ENCODE measurements around the gene SENP2.
"Not testable (repeated sequence)": the region's sequence is repeated elsewhere in the genome, so short reads cannot be mapped to it uniquely, and the experiment has no call there.

SENP2 gene

DNA sequence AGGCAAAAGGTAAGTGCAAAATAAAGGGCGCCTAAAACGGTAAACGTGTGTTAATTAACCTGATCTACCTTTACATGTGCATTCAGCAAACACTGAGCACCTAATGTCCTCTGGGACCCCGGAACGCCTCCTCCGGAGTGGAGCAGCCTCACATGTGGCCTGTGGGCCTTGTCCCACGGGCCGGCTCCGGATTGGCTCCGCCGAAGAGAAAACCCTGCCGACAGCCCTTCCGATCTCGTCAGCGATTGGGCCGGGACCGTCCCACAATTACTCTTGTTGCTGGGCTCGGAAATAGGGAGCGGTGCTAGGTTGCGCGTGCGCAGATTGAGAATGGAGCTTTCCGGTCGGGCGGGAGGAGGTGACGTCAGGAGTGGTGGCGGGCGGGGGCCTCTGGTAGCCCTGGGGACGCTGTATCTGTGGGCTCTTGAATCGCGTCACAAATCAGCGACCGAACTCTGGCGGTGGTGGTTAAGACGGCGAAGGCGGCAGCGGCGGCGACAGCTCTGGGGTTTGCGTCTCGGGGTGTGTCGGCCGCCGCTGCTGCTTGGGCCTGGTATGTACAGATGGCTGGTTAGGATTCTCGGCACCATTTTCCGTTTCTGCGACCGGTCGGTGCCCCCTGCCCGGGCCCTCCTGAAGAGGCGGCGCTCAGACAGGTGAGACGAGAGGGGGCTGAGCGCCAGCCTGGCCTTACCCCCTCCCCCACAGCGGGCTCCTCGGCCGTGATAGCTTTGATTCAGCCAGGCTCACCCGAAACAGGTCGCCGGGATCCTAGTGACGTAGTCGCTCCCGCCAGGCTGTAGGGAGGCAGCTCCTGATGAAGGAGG is at the start of gene SENP2:
TSS of gene SENP2 (plus strand) at position 437 of the 827 bp plus-strand sequence. CDS start at position 556, 119 bp downstream.
- peak; percentile 99 for DNase-seq

DNA sequence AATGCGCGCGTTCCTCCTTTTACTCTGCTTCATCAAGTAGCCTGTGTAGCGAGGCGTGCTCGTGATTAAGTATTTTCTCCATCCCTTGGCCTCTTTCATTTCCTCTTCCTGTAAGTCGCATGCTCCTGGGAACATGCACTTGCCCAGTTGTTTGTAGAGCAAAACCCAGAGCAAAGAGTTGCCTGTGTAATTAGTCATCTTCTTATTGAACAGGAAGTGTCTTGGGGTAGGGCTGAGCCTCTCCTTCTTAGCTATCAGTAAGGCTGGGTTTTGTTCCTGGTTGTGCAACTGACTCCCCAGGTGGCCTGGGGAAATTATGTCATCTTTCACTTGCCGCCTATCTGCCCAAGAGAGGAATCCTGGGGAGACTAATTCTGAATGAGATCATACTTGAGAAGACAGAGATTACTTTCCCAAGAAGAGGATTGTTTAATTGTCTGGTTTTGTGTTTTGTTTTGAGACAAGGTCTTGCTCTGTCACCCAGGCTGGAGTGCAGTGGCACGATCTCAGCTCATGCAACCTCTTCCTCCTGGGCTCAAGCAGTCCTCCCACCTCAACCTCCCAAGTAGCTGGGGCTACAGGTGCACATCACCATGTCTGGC is 48.6 kb upstream of the SENP2 start:
- peak; percentile 11 for DNase-seq

DNA sequence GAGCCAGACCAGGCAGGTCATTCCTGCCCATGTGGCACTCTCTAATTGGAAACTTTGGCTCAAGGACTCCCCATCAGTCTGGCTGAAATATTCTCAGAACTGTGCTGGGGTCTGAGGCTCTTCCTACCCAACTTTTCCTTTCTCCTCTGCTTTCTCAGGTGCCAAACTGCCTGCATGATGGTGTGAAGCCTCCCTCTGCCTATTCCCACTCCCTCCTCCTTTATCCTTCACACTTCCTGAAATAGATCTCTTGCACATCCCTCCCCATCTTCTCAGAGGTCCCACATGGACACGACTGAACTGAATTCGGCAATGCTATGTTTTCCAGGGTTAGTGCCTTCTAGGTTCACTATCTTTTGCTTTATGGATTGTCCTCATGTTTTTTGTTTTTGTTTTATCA is 46.2 kb upstream of the SENP2 start:
- no peak for DNase-seq

DNA sequence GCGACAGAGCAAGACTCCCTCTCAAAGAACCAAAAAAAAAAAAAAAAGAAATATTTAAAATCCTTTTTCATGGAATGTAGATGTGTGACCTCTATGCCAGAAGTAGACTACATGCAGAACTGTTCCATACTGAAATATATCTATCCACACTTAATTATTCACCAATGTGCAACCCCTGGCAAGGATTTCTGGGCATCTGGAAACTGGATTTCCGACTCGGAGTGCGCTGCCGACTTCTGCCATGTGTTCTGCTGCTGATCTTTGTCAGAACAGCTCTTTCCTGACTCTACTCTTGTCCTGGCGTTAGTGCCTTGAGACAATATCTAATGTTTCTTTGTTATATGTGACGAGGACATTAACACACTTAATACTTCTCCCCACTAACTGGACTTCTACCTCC is 45.4 kb upstream of the SENP2 start:
- no peak for DNase-seq

DNA sequence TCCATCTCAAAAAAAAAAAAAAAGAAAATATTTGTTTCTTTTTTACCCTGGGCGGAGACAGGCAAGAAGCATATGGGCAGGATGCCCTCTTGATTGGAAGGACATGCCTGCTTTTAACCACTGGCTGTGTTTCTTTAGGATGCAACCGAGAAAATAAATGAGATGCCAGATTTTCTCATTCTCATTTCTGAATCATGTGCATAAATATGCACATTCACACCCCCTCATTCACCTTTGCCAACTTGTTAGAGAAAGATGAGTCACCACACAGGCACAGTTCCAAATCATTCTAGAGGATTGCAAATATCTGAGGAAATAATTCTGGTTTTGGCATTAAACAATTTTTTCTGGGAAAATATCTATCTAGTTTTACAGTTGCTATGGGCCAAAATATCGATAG is 37.0 kb upstream of the SENP2 start:
- no peak for DNase-seq

DNA sequence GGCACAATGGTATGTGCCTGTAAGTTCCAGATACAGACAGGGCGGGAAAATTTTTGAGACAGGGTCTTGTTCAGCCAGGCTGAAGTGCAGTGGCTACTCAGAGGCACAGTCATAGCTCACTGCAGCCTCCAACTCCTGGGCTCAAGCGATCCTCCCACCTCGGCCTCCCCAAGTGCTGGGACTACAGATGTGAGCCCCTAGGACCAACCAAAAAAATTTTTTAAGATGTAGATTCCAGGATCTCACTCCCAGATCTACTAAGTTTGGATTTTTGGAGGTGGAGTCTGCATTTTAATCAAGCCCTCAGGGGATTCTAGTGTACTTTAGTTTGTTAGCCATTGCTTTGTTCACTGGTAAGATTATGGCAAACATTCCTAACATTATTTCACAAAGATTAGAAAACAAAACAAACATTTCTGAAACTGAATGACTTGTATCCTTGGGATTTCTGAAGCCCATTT is 36.4 kb upstream of the SENP2 start:
- DNase-seq = no peak

- no peak for DNase-seq
Measured at GRCh38 chr3:185552358-185552877, 33.7 kb upstream of the SENP2 start, which contains the start of gene LIPH. TSS of gene LIPH (minus strand) at chr3:185552588. CDS start at chr3:185552471, 117 bp downstream.

GRCh38 chr3:185555101-185555501 is 31.0 kb upstream of the SENP2 start:
- DNase-seq = no peak

- no peak for DNase-seq
Measured at GRCh38 chr3:185555860-185556347, 30.2 kb upstream of the SENP2 start.

DNA sequence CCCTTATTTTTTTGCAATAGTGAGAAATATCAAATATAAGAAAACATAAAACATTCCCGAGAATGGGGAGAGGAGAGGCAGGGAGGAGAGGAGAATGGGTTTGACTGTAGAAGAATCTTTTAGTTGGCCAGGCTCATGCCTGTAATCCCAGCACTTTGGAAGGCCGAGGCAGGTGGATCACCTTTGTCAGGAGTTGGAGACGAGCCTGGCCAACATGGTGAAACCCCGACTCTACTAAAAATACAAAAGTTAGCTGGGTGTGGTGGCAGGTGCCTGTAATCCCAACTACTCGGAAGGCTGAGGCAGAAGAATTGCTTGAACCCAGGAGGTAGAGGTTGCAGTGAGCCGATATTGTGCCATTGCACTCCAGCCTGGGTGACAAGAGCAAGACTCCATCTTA is 29.5 kb upstream of the SENP2 start:
- not testable (repeated sequence) for DNase-seq

GRCh38 chr3:185558395-185558794 is 27.7 kb upstream of the SENP2 start:
- DNase-seq = no peak

DNA sequence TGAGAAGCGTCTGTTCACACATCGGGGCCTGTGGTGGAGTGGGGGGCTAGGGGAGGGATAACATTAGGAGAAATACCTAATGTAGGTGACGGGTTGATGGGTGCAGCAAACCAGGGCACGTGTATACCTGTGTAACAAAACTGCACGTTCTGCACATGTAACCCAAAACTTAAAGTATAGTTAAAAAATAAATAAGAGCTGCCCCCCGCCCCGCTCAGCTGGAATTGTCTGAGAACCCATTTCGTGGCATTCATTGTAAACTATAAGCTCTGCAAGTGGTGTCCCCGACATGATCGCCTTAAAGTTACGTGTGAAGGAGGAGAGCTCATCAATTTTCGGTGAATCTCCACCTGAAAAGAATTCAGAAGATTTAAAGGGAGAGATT is 26.4 kb upstream of the SENP2 start:
- no peak for DNase-seq

DNA sequence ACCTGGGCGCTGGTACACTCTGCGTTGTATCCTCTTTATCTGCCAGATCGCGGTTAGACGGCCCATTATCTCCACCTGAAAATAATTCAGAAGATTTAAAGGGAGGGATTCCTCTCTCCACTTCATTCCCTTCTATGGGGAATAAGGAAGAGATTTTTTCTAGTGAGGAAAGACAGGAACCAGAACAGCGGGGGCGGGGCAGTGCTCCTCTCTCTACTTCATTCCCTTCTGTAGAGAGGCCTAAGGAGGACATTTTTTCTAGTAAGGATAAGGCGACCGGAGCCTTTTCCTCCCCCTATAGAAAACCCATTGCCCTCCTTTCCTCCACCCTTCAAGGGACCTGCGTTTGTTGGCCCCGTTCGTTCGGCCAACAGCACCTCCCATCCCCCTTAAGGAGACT is 25.4 kb upstream of the SENP2 start:
- DNase-seq = no peak

DNA sequence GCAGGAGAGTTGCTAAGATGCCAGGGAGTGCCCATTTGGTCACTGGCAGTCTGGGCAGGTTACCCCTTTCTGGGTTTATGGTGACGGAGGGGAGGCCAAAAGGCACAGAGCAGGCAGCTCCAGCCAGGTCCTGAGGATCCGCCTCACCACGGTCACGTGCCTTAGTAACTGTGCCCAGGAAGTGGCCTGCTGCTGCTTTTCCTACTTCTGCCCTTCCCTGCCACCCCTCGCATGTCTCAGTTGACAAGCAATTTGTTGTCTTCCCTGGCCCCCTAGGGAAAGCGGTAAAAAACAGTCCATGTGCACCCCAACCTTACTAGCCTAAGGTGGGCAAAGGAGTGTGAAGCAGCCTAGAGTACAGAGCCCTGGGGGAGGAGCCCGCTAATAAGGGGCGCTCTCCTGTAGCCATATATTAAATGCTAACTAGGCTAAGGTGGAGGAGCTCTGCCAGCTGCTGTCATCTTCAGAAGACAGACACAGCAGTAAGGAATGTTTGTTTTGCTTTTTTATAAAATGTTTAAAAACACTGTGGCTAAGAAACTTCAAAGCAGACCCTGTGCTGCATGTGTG is 24.6 kb upstream of the SENP2 start:
- DNase-seq = peak; percentile 23

GRCh38 chr3:185561958-185562357 is 24.1 kb upstream of the SENP2 start:
- DNase-seq = no peak

- DNase-seq = no peak
Measured at GRCh38 chr3:185572183-185572582, 13.9 kb upstream of the SENP2 start.

DNA sequence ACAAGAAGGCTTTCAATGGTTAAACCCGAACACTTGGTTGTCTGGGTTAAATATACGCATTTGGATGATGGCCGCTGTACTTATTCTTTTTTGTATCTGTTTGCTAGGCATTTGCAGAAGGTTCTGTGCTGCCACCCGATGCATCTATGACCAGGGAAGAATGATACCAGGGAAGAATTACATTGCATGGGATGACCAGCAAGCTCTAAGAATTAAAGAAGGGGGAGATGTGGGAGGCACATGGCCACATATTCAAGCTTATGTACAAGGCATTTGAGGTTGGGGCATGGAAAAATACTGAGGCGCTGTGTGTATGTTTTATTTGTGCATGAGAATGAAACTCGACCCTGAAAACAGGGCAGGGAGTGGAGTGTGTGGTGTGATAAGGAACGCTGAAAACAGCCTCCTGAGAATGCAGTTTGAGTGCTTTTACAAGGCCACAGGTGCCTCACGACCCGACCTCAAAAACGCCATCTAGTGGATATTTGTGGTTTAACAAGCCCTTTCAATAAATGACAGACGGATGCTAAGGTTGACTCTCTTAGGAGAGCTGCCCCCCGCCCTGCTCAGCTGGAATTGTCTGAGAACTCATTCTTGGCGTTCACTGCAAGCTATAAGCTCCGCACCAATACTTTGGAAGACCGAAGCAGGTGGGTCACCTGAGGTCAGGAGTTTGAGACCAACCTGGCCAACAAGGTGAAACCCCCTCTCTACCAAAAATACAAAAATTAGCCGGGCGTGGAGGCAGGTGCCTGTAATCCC is 10.8 kb upstream of the SENP2 start:
- peak; percentile 37 for DNase-seq

GRCh38 chr3:185582236-185582635 is 3.9 kb upstream of the SENP2 start:
- DNase-seq = no peak

DNA sequence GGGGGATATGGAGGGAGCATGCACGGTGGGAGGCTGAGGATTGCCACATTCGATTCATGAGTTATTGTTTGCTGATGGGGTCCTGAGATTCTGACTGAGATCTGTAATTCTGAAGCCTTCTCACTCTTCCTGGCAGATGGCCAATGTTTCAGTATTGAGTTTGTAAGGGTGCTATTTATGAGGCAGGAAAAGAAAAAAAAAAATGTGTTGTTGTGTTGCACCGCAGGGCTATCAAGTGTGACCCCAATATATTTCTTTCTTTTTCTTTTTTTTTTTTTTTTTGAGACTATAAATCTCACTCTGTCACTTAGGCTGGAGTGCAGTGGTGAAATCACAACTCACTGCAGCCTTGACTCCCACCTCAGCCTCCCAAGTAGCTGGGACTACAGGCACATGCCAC is 3.2 kb upstream of the SENP2 start:
- no peak for DNase-seq

DNA sequence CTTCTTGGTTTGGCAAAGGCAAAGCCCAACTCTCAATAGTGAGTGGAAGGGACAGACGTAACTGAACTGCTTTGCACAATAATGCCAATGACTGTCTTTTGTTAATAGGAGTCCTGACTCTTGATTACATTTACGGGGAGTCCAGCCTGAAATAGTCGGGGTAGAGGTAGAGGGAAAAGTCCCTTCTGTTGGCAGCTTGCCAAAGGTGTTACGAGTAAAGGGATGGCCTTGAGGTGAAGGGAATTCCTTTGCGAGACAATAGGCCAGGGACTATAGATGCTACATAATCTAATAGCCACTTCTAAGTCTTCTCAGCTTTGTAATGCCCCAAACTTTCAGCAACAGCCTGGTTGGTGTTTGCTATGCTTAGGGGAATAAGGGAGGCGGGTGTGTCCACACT is 2.2 kb upstream of the SENP2 start:
- no peak for DNase-seq

DNA sequence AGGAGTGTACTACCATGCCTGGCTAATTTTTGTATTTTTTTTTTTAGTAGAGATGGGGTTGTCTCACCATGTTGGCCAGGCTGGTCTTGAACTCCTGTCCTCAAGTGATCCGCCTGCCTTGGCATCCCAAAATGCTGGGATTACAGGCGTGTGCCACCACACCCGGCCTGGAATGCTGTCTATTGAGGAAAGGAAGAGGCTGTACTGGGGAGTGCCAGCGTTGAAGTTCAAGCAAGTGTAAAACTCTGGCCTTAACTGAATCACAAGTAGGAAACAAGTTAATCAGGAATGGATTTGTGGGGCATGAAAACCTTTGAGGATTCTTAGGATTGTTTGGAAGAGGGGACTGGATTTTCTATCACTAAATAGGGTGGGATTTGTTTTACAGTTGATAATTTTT is 1.4 kb upstream of the SENP2 start:
- DNase-seq = no peak

- DNase-seq = no peak
Measured at GRCh38 chr3:185585518-185585858, 607 bp upstream of the SENP2 start.

GRCh38 chr3:185586686-185587039 is 568 bp downstream of the SENP2 start:
- DNase-seq = no peak
